GM21423 (cell line): ENCODE data around the gene LMAN2.
"Not testable (repeated sequence)": the region's sequence is repeated elsewhere in the genome, so short reads cannot be mapped to it uniquely, and the experiment has no call there.

ENCODE experiments used
- ATAC-seq: cut with Tn5 transposase; IDR thresholded peaks from one replicate; pipeline ENCODE4 v1.9.1; 2021; ENCODE audit warnings: mild to moderate bottlenecking, moderate library complexity; ENCODE audit not compliant: unreplicated experiment

LMAN2 gene

DNA sequence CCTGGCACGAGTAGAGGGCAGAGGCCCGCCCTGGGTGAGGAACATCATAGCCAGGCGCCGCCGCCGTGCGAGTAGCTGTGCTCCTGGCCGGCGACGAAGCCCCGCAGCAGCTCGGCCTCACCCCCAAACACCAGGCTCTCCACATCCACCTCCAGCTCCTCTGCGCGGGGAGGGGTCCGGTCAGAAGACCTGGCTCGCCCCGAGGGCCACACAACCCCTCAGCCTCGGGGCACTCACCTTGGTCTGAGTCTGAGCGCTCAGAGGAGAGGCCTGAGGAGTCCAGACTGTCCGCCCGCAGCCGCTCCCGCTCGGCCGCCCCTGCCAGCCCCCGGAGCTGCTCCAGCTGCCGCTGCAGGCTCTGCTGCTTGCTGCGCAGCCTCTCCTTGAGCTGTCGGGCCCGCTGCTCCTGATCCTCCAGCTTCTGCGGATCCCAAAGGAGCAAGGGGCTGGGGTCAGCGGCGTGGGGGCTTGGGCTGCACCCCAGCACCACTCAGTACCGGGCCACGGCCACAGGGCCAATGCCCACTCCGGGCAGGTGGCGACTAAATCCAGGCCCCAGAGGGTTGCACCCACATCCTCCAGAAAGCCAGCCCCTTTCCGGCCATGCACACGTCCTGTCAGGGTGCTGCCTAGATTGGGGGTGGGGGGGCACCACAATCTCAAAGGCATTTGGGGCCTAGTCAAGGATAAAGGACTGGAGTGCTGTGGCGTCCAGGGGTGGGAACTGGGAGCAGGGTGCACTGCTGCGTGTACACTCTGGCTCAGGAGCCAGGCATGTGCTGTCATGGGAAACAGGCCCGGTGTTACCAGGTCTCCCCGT lies 43.7 kb downstream of the LMAN2 start:
- no peak for ATAC-seq

DNA sequence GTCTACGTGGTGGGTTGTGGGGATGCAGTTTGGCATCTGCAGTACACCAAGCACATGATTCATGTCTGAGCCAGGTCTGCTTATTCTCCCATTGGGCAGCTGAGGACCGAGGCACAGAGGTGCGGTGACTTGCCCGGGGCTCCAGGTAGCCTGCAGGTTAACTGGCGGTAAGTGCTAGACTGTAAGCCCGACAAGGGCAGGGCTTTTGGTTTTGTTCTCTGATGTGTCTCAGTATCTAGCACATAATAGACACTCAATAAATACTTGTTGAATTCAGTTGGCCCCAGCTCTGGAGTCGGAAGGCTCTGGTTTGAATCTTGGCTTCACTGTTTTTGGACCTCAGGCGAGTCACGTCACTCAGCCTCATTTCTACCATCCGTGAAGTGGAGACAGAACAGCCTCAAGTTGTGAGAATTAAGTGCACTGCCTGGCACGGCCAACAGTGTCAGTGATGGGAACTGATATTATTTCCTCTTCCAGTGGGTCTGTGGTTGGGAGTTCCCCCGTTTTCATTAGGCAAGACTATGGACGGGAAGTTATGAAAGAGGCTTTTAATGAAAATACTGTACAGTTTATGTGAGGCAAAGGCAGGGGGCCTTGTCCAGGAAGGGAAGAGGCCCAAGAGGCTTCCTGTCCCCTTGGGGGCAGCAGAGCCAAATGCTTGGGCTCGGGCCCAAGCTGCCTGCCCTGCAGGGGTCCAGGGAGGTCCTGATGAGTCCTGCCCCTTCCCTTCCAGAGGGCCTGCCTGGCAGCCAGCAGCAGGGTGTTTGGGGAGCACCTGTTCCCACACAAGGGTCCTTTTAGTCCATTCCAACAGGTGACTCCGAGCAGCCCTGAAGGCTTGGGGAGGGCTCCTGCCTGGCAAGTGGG lies 44.6 kb downstream of the LMAN2 start:
- ATAC-seq: no peak

DNA sequence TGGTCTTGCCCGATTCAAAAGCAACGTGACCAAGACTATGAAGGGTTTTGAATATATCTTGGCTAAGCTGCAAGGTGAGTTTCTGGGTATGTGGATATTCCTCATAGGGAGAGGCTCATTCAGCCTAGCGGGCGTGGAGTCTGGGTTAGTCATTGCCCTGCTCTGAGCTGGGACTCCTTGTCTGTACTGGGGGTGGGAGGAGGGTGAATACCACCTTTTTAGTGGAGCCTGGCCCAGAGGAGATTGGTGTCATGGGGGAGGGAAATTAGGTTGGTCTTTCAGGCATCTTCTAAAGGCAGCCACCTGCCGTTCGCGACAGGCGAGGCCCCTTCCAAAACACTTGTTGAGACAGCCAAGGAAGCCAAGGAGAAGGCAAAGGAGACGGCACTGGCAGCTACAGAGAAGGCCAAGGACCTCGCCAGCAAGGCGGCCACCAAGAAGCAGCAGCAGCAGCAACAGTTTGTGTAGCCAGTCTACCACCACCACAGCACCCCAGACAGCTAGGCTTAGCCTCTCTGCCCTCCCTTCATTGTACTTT lies 45.3 kb downstream of the LMAN2 start:
- not testable (repeated sequence) for ATAC-seq

DNA sequence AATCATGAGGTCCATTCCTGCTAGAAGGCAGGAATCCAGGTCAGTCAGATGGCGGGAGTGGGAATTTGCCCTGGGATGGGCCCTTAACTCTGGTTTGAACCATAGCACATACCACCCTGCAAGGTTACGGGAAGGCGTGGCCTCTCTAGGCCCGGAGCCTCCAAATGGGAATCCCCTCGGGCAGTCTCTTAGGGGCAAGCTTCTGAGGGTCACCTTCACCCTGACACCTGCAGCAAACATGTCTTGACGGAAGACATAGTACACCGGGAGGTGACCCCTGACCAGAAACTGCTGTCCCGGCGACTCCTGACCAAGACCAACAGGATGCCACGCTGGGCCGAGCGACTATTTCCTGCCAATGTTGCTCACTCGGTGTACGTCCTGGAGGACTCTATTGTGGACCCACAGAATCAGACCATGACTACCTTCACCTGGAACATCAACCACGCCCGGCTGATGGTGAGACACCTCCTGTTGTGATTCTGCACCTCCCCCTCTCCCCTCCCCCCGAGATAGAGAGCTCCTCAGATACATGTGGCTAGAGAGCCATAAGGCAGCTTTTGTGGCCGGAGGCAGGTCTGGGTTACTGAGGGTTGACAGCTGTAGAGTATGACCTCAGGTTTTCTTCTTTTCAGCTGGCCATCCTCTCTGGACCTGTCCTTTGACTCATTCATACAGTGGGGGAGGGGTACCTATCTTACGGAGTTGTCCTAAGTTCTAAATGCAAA lies 46.9 kb downstream of the LMAN2 start:
- no peak for ATAC-seq

DNA sequence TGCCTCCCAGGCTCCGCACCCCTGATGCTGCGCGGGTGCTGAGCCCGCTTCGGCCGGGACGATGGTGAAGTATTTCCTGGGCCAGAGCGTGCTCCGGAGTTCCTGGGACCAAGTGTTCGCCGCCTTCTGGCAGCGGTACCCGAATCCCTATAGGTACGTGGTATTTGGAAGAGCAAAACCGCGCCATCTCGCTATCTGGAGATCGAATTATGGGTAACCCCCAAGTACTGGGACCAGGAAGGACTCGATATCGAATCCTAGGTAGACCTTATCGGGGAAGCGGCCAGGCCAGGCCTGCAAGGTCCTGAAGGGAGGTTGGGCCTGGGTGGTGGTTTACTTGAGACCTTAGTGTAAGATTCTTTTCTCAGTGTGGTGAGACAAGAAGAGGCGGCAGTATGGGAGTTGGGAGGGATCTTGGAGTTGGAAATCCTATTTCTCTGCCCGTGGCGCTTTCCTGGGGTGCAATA lies 47.5 kb downstream of the LMAN2 start:
- ATAC-seq: no peak

DNA sequence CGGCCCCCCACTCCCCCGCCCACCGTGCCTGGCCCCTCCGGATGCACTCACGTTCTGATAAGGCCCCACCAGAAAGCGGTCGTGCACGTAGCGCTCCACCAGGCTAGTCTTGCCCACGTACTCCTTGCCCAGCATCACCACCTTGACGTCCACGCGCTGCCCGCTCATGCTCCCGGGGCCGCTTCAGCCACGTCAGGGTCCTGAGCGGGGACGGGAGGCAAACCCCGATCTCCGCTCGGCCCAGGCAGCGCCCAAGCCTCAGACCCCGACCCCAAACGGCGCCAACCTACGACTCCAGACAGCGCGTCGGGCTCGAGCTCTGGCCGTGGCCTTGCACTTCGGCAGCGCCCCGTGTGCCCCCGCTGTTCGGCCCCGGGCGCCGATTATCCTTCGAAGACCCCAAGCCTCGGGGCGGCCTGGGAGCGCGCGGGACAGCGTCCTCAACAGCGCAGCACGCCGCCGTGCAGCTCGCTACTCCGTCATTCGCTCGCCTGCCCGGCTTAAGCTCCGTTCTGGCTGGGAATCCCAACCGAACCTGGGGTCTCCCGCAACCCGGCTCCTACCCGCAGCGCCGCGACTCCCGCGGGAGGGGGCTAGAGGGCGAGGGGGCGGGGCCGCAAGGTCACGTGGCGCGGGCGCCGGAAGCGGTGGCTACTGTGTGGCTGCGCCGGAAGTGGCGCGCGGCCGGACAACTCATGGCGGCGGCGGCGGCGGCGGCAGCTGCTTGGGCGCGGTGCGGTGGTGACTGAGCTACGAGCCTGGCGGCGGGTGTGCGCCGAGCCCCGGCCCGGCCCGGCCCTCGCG lies 48.1 kb downstream of the LMAN2 start, which contains the start of the genes PRELID1 and RAB24:
Gene PRELID1 (plus strand): TSS at position 679 of the 804 bp plus-strand sequence. CDS start 187 bp downstream, outside the sequence.
Gene RAB24 (minus strand): TSS at position 599 of the 804 bp plus-strand sequence. CDS start 431 bp downstream, at position 168.
- ATAC-seq: peak; percentile 51

DNA sequence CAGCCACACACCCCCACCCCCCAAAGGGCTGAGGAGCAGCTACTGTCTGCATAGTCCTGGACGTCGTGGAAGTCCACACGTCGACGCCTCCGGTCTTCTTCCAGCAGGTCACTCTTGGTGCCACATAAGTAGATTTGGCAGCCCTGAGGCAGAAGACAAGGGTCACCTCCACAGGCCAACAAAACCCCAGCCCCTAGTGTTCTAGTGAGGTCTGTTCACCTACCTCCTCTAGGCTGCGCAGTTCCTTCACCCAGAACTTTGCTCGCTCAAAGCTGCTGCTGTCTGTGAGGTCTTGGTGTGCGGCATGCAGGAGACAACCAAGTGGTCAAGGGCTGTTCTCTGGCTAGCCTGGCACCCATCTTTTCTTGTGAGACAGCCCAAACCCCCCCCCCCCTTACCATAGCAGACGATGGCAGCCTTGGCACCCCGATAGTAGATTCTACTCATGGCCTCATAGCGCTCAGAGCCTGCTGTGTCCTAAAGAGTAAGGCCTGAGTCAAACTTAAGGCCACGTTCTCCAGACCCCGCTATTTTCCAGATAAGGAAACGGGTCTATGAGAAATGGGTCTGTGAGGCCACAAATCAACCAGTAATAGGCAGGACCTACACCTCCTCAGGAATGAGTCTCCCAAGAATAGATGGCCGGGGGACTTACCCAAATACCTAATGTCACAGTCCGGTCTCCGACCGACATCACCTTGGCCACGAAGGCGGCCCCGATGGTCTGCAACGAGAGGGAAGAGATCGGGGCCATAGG lies 48.9 kb downstream of the LMAN2 start:
- ATAC-seq: no peak

DNA sequence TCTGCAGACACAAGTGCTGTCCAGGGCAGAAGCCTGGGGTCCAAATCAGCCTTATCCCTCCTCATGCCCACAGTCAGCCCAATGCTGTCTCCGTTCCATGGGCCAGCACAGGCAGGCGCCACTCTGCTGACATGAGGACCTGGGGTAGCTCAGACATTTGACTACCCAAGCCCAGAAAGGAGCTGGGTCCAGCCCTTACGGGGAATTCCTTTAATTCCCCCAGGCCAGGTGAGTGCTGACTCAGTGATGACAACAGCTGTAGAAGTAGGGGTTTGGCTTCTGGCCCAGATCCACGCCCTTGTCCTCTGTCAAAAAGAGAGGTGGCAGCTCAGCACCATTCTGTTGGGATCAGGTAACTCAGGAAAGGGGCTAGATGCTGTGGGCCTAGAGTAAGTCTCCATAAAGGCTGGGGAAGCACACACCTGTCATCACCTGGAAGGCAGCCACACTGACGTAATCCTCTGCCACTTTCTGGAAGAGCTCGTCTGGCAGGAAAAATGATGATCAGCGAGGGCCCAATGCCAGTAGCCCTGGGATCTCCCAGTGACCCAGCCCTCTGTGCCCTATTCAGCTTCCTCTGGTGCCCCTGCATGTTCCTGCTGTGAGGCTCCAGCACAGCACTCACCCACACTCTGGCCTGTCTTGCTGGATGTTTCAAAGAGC lies 49.8 kb downstream of the LMAN2 start:
- no peak for ATAC-seq

DNA sequence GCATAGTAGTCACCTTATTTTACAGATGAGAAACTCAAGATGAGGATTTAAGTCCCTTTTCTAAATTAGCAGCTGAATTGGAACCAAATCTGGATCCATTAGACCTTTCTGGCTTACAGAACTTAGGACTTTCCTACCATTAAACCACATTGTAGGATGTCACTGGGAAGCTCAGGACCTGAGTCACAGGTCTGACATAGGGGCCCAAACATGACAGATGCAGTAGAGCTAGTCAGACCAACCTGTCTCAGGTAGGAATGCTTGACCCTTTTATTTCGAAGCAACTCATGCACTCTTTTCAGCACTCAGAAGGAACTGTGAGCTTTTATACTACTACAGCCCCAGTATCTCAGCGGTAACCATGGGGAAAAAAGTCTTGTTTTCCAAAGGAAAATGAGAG lies 50.5 kb downstream of the LMAN2 start:
- ATAC-seq: no peak

DNA sequence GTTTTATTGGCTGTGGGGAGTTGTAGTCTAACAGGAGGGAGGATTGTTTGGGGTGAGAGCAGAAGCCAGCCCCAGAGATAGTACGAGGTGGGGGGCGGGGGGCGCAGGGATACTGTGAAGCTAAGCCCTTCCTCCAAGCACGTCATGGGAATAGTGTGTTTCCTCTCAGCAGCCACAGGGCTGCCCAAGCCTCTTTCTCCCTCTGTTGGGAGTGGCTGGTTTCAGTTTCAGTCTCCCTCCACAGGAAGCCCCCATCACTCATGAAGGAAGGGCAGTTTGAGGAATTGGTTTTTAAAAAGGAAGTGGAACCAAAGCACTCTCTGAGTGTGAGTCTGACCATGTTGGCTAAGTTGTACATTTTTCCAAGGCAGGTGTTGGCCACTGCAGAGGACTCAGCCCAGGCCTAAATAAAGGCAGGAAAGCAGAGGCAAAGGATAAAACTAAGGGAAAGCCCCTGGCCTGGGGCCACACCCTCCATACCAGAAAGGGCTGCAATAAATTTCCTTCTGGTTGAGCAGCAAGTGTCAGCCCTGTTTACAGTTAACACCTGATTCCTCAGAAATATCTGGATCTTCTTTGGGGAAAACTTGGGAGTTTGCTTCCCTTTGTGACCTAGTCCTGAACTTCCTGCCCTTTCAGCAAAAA lies 51.1 kb downstream of the LMAN2 start:
- ATAC-seq: peak; percentile 52

DNA sequence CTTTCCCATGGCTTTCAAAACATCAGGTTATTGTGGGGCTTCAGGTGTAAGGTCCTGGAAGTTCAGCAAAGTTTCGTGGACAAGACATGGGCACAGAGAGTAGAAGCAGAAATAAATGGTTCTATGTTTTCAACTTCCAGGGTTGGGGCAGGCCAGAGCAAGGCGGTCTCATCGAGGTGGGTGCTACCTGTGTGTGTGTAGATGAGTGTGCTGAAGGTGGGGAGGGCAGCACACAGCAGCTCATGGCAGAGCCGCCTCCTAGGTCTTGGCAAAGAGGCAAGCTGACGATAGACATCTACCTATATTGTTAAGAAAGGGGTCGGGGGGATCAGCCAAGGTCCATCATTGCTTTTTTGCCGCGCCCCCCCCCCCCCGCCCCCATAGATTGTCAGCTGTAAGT lies 51.8 kb downstream of the LMAN2 start:
- no peak for ATAC-seq

DNA sequence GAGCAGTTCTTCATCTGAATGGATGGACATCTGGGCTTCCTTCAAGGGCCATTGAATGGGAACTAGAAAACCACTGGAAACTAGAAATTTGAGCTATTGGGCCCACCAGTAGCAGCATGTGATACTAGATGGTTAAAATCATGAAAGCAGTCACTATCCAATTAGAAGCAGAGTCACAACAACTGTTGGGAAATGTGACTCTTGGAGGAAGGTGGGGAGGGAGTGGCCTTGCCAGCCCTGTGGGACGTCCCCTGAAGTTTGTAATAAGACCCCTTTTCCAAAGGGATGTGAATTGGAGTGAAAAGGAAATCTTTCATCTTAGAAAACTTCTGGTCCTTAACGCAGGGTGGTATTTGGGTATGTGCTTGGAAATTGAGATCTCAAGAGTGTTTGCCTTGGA lies 53.5 kb downstream of the LMAN2 start:
- no peak for ATAC-seq

DNA sequence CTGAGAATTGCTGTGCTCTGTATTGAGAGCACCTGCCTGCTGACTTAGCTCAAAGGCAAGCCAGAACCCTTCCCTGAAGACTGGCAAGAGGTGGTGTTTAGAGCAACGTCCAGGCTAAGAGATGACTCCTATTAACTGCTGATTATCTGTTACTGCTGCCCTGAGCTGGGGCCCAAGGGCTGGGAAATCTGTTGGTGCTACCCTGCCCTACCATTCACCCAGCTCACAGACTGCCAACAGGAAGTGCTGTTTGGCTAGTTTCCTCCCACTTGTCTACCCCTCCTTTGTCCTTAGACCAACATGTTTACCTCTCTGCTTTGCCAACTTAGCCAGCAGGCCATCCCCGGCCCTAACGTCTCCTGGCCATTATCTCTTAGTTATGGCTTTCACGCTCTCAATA lies 54.9 kb downstream of the LMAN2 start:
- no peak for ATAC-seq

DNA sequence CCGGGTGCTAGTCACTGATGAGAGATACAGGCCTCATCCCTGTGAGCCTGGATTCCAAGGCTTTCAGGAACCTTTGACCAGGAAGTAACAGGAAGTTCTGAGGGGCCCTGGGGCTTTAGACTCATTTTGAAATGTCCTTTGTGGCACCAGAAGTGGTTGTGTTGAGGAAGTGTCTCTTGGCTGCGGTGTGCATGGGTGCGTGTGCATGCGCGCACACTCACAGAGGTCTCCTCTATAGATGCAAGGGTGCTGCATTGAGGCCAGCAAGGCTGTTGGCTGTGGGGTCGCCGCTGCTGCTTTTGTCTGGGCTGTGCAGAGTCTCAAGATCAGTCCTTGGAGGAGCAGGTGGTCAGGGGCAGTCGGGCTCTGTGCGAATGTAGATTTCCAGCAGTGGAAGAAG lies 55.5 kb downstream of the LMAN2 start:
- ATAC-seq: no peak

DNA sequence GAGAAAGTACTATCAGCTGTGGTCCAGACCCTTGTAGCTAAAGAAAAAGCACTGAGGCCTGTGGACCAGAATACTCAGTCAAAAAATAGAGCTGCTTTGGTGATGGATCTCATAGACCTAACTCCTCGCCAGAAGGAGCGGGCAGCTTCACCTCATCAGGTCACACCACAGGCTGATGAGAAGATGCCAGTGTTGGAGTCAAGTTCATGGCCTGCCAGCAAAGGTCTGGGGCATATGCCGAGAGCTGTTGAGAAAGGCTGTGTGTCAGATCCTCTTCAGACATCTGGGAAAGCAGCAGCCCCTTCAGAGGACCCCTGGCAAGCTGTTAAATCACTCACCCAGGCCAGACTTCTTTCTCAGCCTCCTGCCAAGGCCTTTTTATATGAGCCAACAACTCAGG lies 56.8 kb downstream of the LMAN2 start:
- ATAC-seq: no peak

DNA sequence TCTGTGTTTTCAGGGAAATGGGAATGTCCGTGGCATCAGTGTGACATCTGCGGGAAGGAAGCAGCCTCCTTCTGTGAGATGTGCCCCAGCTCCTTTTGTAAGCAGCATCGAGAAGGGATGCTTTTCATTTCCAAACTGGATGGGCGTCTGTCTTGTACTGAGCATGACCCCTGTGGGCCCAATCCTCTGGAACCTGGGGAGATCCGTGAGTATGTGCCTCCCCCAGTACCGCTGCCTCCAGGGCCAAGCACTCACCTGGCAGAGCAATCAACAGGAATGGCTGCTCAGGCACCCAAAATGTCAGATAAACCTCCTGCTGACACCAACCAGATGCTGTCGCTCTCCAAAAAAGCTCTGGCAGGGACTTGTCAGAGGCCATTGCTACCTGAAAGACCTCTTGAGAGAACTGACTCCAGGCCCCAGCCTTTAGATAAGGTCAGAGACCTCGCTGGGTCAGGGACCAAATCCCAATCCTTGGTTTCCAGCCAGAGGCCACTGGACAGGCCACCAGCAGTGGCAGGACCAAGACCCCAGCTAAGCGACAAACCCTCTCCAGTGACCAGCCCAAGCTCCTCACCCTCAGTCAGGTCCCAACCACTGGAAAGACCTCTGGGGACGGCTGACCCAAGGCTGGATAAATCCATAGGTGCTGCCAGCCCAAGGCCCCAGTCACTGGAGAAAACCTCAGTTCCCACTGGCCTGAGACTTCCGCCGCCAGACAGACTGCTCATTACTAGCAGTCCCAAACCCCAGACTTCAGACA lies 57.5 kb downstream of the LMAN2 start:
- ATAC-seq: no peak

DNA sequence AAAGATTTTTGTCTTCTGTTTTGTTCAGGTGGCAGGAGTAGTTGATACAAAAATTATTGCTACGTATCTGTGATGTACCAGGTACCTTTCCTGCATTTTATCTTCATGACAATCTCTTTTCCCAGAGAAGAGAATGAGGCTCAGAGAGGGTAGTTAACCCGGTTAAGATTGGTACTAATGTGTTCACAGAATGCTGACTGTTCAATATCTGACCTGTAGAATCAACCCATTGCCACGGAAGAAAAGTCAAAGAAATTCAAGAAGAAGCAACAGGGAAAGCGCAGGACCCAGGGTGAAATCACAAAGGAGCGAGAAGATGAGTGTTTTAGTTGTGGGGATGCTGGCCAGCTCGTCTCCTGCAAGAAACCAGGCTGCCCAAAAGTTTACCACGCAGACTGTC lies 59.7 kb downstream of the LMAN2 start:
- no peak for ATAC-seq
